ENCODE results near the gene TRIM60.
"Not testable (repeated sequence)": the region's sequence is repeated elsewhere in the genome, so short reads cannot be mapped to it uniquely, and the experiment has no call there.

The TRIM60 gene

DNA sequence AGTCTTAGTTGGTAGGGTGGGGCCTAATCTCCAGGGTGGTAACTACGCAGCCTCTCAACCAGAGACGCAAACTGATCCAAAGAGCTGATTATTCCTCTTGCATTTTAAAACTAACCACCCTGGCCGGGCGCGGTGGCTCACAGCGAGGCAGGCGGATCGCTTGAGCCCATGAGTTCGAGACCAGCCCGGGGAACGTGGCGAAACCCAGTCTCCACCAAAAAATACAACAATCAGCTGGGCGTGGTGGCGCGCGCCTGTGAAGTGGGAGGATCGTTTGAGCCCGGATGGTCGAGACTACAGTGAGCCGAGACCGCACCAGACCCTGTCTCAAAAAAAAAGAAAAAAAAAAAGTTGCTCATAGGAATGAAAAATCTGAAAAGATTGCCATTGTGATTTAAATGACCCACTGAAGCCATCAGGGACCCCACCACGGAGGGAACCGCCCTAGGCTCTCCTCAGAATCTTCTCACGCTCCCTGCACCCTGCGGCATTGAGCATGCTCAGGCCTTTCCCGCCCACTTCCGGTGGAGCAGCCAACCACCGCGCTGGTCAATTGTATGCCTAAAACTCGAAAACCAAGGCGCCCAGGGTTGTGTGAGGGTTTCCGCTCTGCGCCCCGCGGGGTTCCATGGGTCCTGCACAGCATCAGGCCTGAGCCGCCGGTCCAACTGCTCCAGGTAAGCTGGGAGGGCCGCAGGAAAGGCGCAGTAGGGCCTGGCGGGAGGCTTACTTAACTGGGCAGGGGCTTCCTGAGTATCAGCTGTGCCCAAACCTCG lies at the start of gene TRIM60:
TRIM60 (plus strand) TSS at position 564 of the 776 bp plus-strand sequence. CDS start 8,074 bp downstream, outside the sequence.
- DNase-seq, result no peak

DNA sequence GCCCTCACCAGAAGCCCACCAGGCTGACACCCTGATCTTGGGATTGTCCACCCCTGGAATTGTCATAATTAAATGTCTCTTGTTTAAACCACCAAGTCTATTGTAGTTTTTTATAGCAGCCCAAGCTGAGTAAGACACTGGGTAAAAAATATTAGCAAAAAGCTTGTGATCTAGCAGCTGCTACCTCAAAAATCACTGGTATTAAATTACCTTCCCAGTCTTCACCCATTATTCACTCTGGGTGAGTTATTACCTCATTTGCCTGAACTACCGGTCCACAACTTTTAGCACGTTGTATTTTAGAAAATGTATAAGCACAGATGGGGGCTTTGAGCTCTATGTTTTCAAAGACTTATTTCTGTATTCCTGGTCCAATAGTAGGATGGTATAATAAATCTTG lies 42.3 kb upstream of the TRIM60 start:
- peak; percentile 37 for DNase-seq

DNA sequence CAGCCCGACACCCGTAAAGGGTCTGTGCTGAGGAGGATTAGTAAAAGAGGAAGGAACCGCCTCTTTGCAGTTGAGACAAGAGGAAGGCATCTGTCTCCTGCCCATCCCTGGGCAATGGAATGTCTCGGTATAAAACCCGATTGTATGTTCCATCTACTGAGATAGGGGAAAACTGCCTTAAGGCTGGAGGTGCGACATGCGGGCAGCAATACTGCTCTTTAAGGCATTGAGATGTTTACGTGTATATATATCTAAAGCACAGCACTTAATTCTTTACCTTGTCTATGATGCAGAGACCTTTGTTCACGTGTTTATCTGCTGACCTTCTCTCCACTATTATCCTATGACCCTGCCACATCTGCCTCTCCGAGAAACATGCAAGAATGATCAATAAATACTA lies 41.0 kb upstream of the TRIM60 start:
- not testable (repeated sequence) for DNase-seq

DNA sequence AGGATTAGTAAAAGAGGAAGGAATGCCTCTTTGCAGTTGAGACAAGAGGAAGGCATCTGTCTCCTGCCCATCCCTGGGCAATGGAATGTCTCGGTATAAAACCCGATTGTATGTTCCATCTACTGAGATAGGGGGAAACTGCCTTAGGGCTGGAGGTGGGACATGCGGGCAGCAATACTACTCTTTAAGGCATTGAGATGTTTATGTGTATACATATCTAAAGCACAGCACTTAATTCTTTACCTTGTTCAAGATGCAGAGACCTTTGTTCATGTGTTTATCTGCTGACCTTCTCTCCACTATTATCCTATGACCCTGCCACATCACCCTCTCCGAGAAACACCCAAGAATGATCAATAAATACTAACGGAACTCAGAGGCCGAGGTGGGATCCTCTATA lies 35.7 kb upstream of the TRIM60 start:
- not testable (repeated sequence) for DNase-seq

DNA sequence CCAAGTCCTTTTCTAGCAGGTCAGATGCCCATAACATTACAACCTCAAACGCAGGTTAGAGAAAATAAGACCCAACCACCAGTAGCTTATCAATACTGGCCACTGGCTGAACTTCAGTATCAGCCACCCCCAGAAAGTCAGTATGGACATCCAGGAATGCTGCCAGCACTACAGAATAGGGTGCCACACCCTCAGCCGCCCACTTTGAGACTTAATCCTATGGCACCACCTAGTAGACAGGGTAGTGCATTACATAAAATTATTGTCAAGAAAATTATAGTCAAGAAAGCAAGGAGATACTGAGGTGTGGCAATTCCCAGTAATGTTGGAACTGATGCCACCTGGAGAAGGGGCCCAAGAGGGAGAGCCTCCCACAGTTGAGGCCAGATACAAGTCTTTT lies 34.5 kb upstream of the TRIM60 start:
- DNase-seq, result peak; percentile 9

DNA sequence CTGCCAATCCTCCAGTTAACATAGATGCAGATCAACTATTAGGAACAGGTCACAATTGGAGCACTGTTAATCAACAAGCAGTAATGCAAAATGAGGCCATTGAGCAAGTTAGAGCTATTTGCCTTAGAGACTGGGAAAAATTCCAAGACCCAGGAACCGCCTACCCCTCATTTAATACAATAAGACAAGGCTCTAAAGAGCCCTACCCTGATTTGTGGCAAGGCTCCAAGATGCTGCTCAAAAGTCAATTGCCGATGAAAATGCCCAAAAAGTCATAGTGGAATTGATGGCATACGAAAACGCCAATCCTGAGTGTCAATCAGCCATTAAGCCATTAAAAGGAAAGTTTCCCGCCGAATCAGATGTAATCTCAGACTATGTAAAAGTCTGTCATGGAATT lies 33.9 kb upstream of the TRIM60 start:
- DNase-seq, result no peak

DNA sequence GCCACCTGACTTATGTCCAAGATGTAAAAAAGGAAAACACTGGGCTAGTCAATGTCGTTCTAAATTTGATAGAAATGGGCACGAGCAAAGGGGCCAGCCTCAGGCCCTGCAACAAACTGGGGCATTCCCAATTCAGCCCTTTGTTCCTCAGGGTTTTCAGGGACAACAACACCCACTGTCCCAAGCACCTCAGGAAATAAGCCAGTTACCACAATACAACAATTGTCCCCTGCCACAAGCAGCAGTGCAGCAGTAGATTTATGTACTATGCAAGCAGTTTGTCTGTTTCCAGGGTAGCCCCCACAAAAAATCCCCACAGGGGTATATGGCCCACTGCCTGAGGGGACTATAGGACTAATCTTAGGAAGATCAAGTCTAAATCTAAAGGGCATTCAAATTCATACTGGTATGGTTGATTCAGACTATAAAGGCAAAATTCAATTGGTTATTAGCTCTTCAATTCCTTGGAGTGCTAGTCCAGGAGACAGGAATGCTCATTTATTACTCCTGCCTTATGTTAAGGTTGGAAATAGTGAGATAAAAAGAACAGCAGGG lies 33.2 kb upstream of the TRIM60 start:
- not testable (repeated sequence) for DNase-seq

DNA sequence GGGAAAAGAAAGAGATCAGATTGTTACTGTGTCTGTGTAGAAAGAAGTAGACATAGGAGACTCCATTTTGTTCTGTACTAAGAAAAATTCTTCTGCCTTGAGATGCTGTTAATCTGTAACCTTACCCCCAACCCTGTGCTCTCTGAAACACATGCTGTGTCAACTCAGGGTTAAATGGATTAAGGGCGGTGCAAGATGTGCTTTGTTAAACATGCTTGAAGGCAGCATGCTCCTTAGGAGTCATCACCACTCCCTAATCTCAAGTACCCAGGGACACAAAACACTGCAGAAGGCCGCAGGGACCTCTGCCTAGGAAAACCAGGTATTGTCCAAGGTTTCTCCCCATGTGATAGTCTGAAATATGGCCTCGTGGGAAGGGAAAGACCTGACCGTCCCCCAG lies 29.8 kb upstream of the TRIM60 start:
- DNase-seq, result not testable (repeated sequence)

DNA sequence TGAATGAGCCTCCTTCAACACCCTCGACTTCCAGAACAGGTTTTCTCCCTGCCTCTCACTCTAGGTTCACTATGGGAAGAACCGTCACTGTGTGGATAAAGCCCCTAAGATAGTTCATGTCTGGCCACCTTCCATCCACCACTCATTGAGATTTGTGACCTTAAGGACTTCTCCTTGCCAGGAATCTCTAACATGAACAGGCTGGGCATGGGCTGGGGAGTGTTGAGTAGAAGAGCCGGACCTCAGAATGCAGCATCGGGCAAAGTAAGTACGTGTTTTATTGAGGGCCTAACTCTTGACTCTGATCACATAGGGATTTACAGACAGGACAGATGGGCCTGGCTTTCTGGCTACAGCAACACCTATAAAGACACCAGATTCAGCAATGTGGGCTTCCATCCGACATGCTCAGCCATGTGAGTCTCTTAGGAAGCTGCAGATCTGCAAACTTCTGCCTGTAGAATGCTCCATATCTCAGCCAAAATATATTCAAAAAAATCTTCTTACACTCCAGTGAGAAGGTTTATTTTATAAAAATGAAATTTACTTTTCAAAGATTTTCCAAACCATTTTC lies 26.4 kb upstream of the TRIM60 start:
- no peak for DNase-seq

DNA sequence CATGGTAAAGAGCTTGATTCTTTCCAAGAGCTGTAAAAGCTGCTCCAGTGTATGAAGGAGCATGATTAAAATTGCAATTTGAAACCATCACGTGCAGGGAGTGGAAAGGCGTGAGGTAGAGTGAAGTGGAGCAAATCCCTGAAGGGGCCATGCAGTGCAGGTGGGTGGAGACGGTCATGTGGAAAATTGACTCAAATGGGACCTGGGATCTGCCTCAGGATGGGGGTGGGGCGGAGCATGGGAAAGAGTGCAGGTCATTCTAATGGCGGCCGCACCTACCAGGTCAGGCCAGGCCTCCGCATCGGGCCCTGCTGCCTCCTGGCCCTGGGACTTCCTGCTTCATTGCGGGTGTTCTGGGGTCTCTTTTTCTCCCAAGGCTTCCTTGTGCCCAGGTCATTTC lies 25.3 kb upstream of the TRIM60 start:
- no peak for DNase-seq

DNA sequence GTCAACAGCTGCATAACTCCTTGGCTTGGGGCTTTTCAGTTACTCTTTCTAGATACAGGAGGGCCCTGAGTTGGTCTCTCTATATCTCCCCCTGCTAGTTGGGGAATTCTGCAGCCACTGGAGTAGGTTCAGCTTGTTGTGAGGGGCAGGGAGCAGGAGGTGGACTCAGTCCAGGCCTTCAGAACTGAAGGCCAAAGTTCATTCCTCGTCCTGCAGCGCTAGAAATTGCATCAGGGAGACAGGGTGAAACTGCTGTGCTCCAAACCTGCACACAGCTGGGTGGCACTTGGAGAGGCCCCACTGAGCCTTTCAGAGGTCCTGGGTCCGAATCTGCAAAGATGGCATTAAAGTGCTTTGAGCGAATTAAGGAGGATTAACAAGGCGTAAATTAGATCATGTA lies 24.9 kb upstream of the TRIM60 start:
- no peak for DNase-seq

DNA sequence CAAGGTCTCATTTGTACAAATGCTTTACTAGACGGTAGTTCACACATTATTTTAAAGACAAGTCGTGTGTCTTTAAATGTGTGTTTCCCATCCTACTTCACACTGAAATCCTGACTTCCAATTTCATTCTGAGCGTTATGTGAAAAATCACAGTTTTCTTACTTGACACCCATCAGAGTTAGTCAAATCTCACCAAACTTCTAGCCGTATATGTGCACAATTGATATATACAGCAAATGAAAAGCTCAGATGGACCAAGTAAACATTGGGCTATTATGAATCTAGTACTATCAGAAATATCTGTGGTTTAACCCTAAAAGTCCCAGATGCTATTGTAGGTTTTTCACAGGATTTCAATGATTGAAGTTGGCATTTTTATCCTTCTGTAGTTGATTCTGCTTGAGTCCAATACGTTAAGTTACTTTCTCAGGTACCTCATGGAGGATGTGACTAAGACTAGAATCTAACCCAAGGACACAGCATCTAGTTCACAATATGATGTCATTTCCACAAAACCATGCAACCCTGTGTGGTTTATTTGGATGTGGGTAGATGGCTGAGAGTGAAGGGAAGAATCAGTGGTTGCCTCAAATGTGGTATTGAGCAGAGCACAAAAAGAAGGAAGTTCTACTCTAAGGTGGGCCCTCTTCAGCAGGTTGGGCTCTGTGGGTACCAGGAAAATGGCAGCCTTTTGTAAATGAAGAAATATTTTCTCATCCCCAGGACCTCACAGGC lies 22.1 kb upstream of the TRIM60 start:
- no peak for DNase-seq

DNA sequence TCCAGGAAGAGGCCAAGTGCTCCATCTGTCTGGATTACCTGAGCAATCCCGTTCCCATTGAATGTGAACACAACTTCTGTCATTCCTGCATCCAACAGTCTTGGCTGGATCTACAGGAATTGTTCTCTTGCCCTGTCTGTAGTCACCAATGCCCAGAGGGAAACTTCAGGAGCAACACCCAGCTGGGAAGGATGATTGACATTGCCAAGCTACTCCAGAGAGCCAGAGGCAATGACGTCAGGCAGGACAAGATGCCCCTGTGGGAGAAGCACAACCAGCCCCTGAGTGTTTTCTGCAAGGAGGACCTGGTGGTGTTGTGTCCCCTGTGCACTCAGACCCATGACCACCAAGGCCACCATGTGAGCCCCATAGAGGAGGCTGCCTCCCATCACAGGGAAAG lies 21.3 kb upstream of the TRIM60 start:
- DNase-seq, result no peak

DNA sequence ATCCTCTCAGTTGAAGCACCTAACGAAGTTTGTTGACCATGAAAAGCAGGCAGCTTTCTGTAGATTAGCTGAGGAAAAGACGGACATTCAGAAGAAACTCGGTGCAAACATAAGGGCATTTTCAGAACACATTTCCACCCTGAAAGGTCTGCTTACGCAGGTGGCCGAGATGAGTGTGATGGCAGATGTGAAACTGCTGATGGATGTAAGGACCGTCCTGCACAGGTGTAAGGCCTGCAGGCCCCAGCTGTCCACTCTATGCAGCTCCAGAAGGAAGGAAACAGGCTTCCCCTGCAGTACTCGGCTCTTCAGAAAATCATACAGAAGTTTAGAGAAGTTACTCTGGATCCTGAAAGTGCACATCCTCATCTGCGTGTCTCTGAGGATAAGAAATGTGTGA lies 20.8 kb upstream of the TRIM60 start:
- no peak for DNase-seq

DNA sequence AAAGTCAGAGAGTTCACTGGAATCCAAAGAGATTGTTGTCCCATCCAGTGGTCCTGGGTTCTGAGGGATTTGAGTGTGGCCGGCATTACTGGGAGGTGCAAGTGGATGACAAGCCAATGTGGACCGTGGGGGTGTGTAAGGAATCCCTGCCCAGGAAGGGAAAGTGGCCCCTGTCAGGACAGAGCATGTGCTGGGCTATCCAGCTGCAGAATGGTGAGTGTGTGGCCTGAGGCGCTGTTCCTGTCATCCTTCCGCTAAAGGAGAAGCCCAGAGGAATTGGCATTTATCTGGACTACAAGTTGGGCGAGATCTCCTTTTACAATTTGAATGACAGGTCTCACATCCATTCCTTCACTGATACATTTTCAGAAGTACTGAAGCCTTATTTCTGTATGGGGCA lies 20.4 kb upstream of the TRIM60 start:
- no peak for DNase-seq

DNA sequence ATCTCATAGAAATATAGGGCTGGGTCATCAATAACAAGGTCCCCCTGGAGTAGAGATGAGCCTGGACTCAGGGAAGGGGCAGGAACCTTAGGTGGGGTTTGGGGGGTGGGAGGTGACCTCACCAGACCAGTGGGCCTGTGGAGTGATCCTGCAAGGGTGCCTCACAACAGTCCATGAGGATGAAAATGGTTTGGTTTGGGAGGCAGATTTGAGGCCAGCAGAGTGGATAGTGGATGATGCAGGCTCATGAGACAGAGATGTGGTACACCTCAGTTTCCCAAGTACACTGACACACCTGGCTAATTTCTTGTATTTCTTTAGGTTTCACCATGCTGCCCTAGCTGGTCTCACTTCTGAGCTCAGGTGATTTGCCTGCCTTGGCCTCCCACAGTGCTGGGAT lies 18.1 kb upstream of the TRIM60 start:
- no peak for DNase-seq

DNA sequence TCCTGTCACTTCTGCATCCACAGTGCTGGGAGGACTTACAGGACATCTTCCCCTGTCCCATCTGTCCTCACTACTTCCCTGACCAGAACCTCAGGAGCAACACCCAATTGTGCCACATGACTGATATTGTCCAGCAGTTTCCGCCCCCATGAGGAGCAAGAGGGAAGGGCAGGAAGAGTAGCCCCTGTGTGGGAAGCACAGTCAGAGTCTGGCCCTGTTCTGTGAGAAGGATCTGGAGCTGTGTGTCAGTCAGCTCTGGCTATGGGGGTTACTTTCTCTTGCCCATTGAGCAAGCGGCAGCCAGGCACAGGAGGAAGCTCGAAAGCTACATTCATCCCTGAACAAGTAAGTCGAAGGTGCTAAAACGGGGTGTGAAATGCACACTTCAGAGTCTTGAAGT lies 14.8 kb upstream of the TRIM60 start:
- no peak for DNase-seq

DNA sequence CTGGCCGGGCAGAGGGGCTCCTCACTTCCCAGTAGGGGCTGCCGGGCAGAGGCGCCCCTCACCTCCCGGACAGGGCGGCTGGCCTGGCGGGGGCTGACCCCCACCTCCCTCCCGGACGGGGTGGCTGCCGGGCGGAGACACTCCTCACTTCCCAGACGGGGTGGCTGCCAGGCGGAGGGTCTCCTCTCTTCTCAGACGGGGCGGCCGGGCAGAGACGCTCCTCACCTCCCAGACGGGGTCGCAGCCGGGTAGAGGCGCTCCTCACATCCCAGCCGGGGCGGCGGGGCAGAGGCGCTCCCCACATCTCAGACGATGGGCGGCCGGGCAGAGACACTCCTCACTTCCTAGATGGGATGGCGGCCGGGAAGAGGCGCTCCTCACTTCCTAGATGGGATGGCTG lies 11.8 kb upstream of the TRIM60 start:
- not testable (repeated sequence) for DNase-seq

DNA sequence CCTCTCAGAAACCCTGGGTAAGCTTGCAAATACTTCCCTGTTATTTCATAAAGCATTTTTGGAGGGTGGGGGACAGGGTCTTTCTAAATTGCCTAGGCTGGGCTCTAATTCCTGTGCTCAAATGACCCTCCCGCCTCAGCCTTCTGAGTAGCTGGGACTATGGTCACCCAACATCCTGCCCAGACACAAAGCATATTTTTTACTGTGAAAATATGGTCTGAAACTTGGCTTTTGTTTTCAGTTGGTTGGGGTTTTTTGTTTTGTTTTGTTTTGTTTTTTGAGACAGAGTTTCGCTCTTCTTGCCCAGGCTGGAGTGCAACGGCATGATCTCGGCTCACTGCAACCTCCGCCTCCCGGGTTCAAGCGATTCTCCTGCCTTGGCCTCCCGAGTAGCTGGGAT lies 6.0 kb upstream of the TRIM60 start:
- DNase-seq, result not testable (repeated sequence)

DNA sequence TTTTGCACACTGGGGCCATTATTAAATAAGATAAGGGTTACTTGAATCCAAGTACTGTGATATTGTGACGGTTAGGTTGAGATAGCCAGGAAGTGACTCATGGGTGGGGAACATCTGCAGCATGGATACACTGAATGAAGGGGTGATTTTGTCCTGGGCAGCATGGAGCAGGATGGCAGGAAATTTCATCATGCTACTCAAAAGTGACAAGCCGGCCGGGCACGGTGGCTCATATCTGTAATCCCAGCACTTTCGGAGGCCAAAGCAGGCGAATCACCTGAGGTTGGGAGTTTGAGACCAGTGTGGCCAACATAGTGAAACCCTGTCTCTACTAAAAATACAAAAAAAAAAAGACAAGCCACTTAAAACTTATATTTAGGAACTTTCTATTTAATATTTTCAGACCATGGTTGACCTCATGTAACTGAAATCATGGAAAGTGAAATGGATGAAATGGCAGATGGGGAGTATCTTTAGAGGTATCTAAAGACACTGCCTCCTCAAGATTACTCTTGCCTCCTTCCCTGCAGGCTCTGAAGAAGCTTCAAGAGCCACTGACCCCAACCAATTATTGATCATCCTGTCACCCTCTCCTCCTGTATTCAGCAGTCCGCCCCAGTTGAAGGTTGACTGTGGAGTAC lies 3.9 kb upstream of the TRIM60 start:
- DNase-seq, result no peak

DNA sequence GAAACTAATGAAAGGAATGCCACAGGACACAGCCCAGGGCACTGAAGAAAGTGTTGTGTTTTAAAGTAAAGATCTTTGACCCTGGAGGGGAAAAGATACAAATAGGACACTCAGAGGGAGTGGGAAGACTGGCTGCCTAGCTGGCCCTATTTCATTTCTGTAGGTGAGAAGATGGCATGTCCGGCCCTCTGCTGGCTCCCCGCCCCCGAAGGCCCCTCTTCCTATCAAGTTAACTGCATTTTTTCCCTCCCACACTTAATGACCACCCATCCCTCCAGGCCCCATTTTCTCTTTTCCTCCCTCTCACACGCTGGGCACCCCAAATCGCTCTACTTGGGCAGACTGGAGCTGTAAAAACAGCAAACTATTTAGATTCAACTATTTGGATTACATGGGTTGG lies 16.4 kb downstream of the TRIM60 start:
- DNase-seq, result no peak

DNA sequence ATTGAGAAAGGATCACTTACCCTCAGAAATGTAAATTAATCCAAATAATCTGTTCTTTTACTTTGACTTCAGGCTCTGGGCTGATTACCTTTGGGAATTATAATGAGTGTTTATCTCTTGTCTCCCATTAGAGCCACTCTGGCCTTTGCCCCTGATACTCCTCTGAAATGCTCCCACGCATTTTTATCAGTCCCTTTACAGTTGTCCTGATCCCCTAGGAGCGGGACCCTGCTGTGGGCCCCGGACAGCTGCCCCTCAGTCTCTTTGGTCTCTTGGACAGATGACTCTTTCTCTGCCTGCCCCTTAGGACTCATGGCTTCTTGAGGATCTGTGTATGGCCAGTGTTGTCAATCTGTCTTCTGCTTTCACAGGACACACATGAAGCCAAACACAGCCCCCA lies 20.8 kb downstream of the TRIM60 start:
- DNase-seq, result no peak

DNA sequence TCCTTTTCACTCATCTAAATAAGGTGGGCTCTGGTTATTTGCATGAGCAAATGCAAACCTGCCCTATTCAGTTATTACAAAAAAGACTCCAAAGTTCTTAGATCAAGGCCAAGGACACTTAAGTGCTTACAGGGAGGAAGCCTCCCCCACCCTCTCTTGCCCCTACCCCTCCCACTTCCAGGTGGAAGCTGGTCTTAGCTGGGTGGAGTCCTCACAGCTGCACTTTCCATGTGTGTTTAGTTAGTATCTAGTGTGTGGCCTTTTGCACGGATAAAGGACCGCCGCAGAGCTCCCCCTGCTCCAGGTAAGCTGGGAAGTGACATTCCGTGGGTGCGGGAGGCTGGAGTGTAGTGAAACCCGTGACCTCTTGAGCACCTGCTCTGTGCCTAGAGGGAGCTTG lies 21.8 kb downstream of the TRIM60 start, which contains the start of gene TRIM75:
TRIM75 (plus strand) TSS at position 222 of the 400 bp plus-strand sequence. CDS start 5,282 bp downstream, outside the sequence.
- no peak for DNase-seq
